SH-SY5Y (cell line): ENCODE data around the gene ST7L.

ENCODE experiments used
- GATA2 ChIP-seq: IDR thresholded peaks from 2 replicates; pipeline ENCODE4 v1.6.1; 2011; ENCODE audit warnings: mild to moderate bottlenecking, low read depth, low read length
- GATA3 ChIP-seq: IDR thresholded peaks from 2 replicates; pipeline ENCODE4 v1.6.1; 2011; ENCODE audit warnings: low read depth, mild to moderate bottlenecking, low read length, moderate library complexity

GRCh38 chr1:112633628-112634027 is 14.7 kb upstream of the ST7L start:
- TF ChIP-seq GATA2 (no peak), GATA3 (no peak)
